H1 (cell line): Measurements from ENCODE around the gene LHFPL3. TPM values are rescaled to one million over a fixed set of nuclear protein-coding genes. Genes with fewer than 3 reads are reported as not detected.

Source experiments
- CTCF ChIA-PET: fragments of 300-600 bp; sonication (Branson Sonifier 250); formaldehyde crosslinking; loops from one replicate; lab custom pipeline; 2021; ENCODE audit not compliant: partially characterized antibody; lab: Charles Lee
- POLR2A ChIA-PET: fragments of 300-600 bp; sonication (Branson Sonifier 250); formaldehyde crosslinking; loops from one replicate; lab custom pipeline; 2021; ENCODE audit warnings: inconsistent platforms; ENCODE audit not compliant: partially characterized antibody; lab: Charles Lee
- DNase-seq, 2 experiments: peaks; one replicate each; pipeline versions ENCODE4 v3.0.0 to v3.0.0-alpha.2; 2010 to 2022; ENCODE audit warnings: low spot score in 2 of 2, low read depth in 1 of 2, mixed read lengths in 1 of 2
- FAIRE-seq: peaks from 2 replicates; lab custom pipeline; 2011; peaks lifted over from hg19 to GRCh38; lab: Jason Lieb, UNC
- H2AFZ ChIP-seq: 2 replicates; pipeline ENCODE4 v1.8.1; 2012; ENCODE audit warnings: low read length, inconsistent platforms
- H2AK5ac ChIP-seq: 2 replicates; pipeline ENCODE4 v1.6.1; 2013; ENCODE audit warnings: low read depth, low read length
- H2BK120ac ChIP-seq: replicated peaks from 2 replicates; pipeline ENCODE3; 2013; ENCODE audit warnings: low read depth, low read length, inconsistent platforms
- H2BK12ac ChIP-seq: 2 replicates; pipeline ENCODE4 v1.6.1; 2013; ENCODE audit warnings: low read depth, low read length
- H2BK15ac ChIP-seq: 2 replicates; pipeline ENCODE4 v1.6.1; 2013; ENCODE audit warnings: low read length
- H2BK20ac ChIP-seq: 2 replicates; pipeline ENCODE4 v1.6.1; 2013; ENCODE audit warnings: low read length
- H2BK5ac ChIP-seq: 2 replicates; pipeline ENCODE4 v1.6.1; 2013; ENCODE audit warnings: low read depth, low read length
- H3K14ac ChIP-seq: 2 replicates; pipeline ENCODE4 v1.6.1; 2013; ENCODE audit warnings: inconsistent platforms; ENCODE audit not compliant: insufficient read length
- H3K18ac ChIP-seq: 2 replicates; pipeline ENCODE4 v1.6.1; 2013; ENCODE audit warnings: low read length; ENCODE audit errors: extremely low read depth
- H3K23ac ChIP-seq: 2 replicates; pipeline ENCODE4 v1.6.1; 2013; ENCODE audit warnings: inconsistent platforms; ENCODE audit not compliant: insufficient read length
- H3K23me2 ChIP-seq: 2 replicates; pipeline ENCODE4 v1.6.1; 2013; ENCODE audit warnings: low read depth, low read length
- H3K27ac ChIP-seq: 2 replicates; pipeline ENCODE4 v1.6.1; 2011; ENCODE audit warnings: low read depth, low read length, inconsistent platforms
- H3K27me3 ChIP-seq, 4 experiments: replicated peaks in 1 of 4; 1 replicate in 1 of 4; 2 replicates in 3 of 4; pipeline versions ENCODE4 v1.6.1 to v1.8.1; 2011 to 2013; ENCODE audit warnings: low read length in 3 of 4, mild to moderate bottlenecking in 3 of 4, inconsistent platforms in 2 of 4, mixed read lengths in 2 of 4, moderate library complexity in 1 of 4; ENCODE audit not compliant: control insufficient read depth in 3 of 4, insufficient read depth in 3 of 4; ENCODE audit errors: extremely low read depth in 1 of 4
- H3K36me3 ChIP-seq, 4 experiments: 2 replicates each; pipeline versions ENCODE4 v1.6.1 to v1.8.1; 2011 to 2013; ENCODE audit warnings: mild to moderate bottlenecking in 4 of 4, low read length in 3 of 4, moderate library complexity in 2 of 4, control low read depth in 1 of 4, inconsistent platforms in 1 of 4; ENCODE audit not compliant: insufficient read depth in 4 of 4, control insufficient read depth in 2 of 4
- H3K4ac ChIP-seq: replicated peaks from 2 replicates; pipeline ENCODE3; 2013; ENCODE audit warnings: low read length, low read depth, mixed read lengths, inconsistent platforms; ENCODE audit not compliant: insufficient read length
- H3K4me1 ChIP-seq, 4 experiments: replicated peaks in 1 of 4; 1 replicate in 1 of 4; 2 replicates in 3 of 4; pipeline versions ENCODE4 v1.6.1 to v1.8.1; 2011 to 2013; ENCODE audit warnings: low read length in 3 of 4, inconsistent platforms in 2 of 4, mixed read lengths in 1 of 4; ENCODE audit not compliant: insufficient read depth in 4 of 4, control insufficient read depth in 3 of 4
- H3K4me2 ChIP-seq, 2 experiments: 2 replicates each; pipeline versions ENCODE4 v1.6.1 to v1.8.1; 2011 to 2013; ENCODE audit warnings: low read depth in 2 of 2, low read length in 2 of 2, control low read depth in 1 of 2, inconsistent platforms in 1 of 2, mild to moderate bottlenecking in 1 of 2; ENCODE audit not compliant: insufficient read depth in 1 of 2
- H3K4me3 ChIP-seq, 4 experiments: fragments of 200-600, 300-600 bp in 1 of 4; sonication (generic), shearing (Covaris generic), sonication (Bioruptor Twin) in 1 of 4; 2 replicates each; pipeline versions ENCODE4 v1.5.1 to v1.8.1; 2011 to 2016; ENCODE audit warnings: low read length in 4 of 4, low read depth in 3 of 4, control low read depth in 2 of 4, inconsistent platforms in 2 of 4, mild to moderate bottlenecking in 2 of 4, mixed read lengths in 1 of 4, moderate library complexity in 1 of 4; ENCODE audit not compliant: insufficient read depth in 2 of 4; ENCODE audit errors: extremely low read depth in 1 of 4
- H3K56ac ChIP-seq: replicated peaks from 2 replicates; pipeline ENCODE3; 2013; ENCODE audit warnings: low read depth, mild to moderate bottlenecking, mixed read lengths, low read length, inconsistent platforms; ENCODE audit not compliant: insufficient read length
- H3K79me1 ChIP-seq: 2 replicates; pipeline ENCODE4 v1.6.1; 2013; ENCODE audit warnings: low read depth, low read length, control low read depth
- H3K79me2 ChIP-seq, 2 experiments: 2 replicates each; pipeline versions ENCODE4 v1.6.1 to v1.8.1; 2012 to 2013; ENCODE audit warnings: low read length in 2 of 2, mild to moderate bottlenecking in 2 of 2, inconsistent platforms in 1 of 2; ENCODE audit not compliant: insufficient read depth in 2 of 2, control insufficient read depth in 1 of 2
- H3K9ac ChIP-seq, 4 experiments: replicated peaks in 1 of 4; 1 replicate in 1 of 4; 2 replicates in 3 of 4; pipeline versions ENCODE4 v1.6.1 to v1.8.1; 2011 to 2013; ENCODE audit warnings: low read depth in 3 of 4, low read length in 3 of 4, control low read depth in 2 of 4, mild to moderate bottlenecking in 2 of 4, moderate library complexity in 2 of 4, inconsistent platforms in 1 of 4; ENCODE audit errors: extremely low read depth in 1 of 4
- H3K9me3 ChIP-seq, 2 experiments: 2 replicates each; pipeline versions ENCODE4 v1.6.1 to v1.8.1; 2012 to 2013; ENCODE audit warnings: mild to moderate bottlenecking in 2 of 2, moderate library complexity in 2 of 2, control low read depth in 1 of 2, inconsistent platforms in 1 of 2, low read depth in 1 of 2, low read length in 1 of 2, mixed read lengths in 1 of 2; ENCODE audit not compliant: insufficient read depth in 2 of 2
- H4K20me1 ChIP-seq, 2 experiments: replicated peaks in 1 of 2; 2 replicates each; pipeline versions ENCODE3 to v1.8.1; 2011 to 2013; ENCODE audit warnings: inconsistent platforms in 2 of 2, low read length in 2 of 2, mild to moderate bottlenecking in 1 of 2; ENCODE audit not compliant: insufficient read depth in 2 of 2, control insufficient read depth in 1 of 2
- H4K5ac ChIP-seq: 2 replicates; pipeline ENCODE4 v1.6.1; 2013; ENCODE audit warnings: low read length, low read depth, mixed read lengths, inconsistent platforms; ENCODE audit not compliant: insufficient read length
- H4K8ac ChIP-seq: 2 replicates; pipeline ENCODE4 v1.8.0; 2013; ENCODE audit warnings: mild to moderate bottlenecking, moderate library complexity, low read length, inconsistent platforms; ENCODE audit not compliant: insufficient read depth; ENCODE audit errors: extremely low read depth
- H4K91ac ChIP-seq: replicated peaks from 2 replicates; pipeline ENCODE3; 2013; ENCODE audit warnings: low read length, mixed read lengths, inconsistent platforms; ENCODE audit not compliant: insufficient read length
- ASH2L ChIP-seq: fragments of 200-600, 300-600 bp; sonication (generic); IDR thresholded peaks from one replicate; pipeline ENCODE4 v1.7.1; 2017; ENCODE audit warnings: low read length
- BACH1 ChIP-seq: IDR thresholded peaks from 2 replicates; pipeline ENCODE4 v1.6.1; 2012; ENCODE audit warnings: low read length, improper control_type of control experiment
- BCL11A ChIP-seq, 2 experiments: IDR thresholded peaks; one replicate each; pipeline ENCODE4 v1.6.1; 2011; ENCODE audit warnings: low read depth in 2 of 2, low read length in 2 of 2, mild to moderate bottlenecking in 2 of 2
- CEBPB ChIP-seq: IDR thresholded peaks from 2 replicates; pipeline ENCODE4 v1.6.1; 2012; ENCODE audit warnings: low read depth, low read length
- EP300 ChIP-seq, 2 experiments: IDR thresholded peaks; 1 replicate in 1 of 2; 2 replicates in 1 of 2; pipeline ENCODE4 v1.6.1; 2011 to 2012; ENCODE audit warnings: low read depth in 2 of 2, low read length in 2 of 2, mild to moderate bottlenecking in 2 of 2, borderline replicate concordance in 1 of 2, inconsistent platforms in 1 of 2, moderate library complexity in 1 of 2
- MAX ChIP-seq: IDR thresholded peaks from 2 replicates; pipeline ENCODE4 v1.6.1; 2012; ENCODE audit warnings: inconsistent platforms
- POLR2AphosphoS5 ChIP-seq: IDR thresholded peaks from 2 replicates; pipeline ENCODE4 v1.6.1; 2011; ENCODE audit warnings: low read depth, low read length
- SIN3A ChIP-seq, 2 experiments: IDR thresholded peaks in 1 of 2; conservative IDR thresholded peaks in 1 of 2; 2 replicates each; pipeline ENCODE4 v1.6.1; 2011 to 2012; ENCODE audit warnings: low read length in 2 of 2, improper control_type of control experiment in 1 of 2, low read depth in 1 of 2, mild to moderate bottlenecking in 1 of 2
- SP2 ChIP-seq: IDR thresholded peaks from 2 replicates; pipeline ENCODE4 v1.6.1; 2012; ENCODE audit warnings: mild to moderate bottlenecking, low read length, inconsistent platforms
- SP4 ChIP-seq: IDR thresholded peaks from 2 replicates; pipeline ENCODE4 v1.6.1; 2012; ENCODE audit warnings: low read length, inconsistent platforms
- TBP ChIP-seq: IDR thresholded peaks from 2 replicates; pipeline ENCODE4 v1.6.1; 2011; ENCODE audit warnings: low read depth, low read length, improper control_type of control experiment
- TCF12 ChIP-seq: IDR thresholded peaks from 2 replicates; pipeline ENCODE4 v1.6.1; 2011; ENCODE audit warnings: low read depth, mild to moderate bottlenecking, low read length
- TEAD4 ChIP-seq: IDR thresholded peaks from 2 replicates; pipeline ENCODE4 v1.6.1; 2012; ENCODE audit warnings: low read depth, low read length, inconsistent platforms, mixed read lengths
- WGBS, 2 experiments: shearing (Covaris generic) in 1 of 2; methylation state at CpG; one replicate each; pipeline versions ENCODE4 v1.1.6 to v1.1.7; 2013 to 2015; ENCODE audit warnings: low lambda C conversion rate in 2 of 2, mixed read lengths in 2 of 2, inconsistent platforms in 1 of 2, low coverage in 1 of 2, missing lambda C conversion rate in 1 of 2; ENCODE audit not compliant: insufficient replicate concordance in 2 of 2, insufficient coverage in 1 of 2, insufficient read length in 1 of 2; ENCODE audit errors: extremely low coverage in 1 of 2, missing lambda C conversion rate in 1 of 2; 5-methylcytosine and 5-hydroxymethylcytosine counted together
- polyA plus RNA-seq, 7 experiments: library from polyadenylated mRNA; depleted of rRNA in 3 of 7; stranded (reverse) in 5 of 7; unstranded in 2 of 7; fragments of >200 nt in 5 of 7; fragments of 200-250 nt in 2 of 7; gene quantifications; 1 replicate in 5 of 7; 2 replicates in 1 of 7; 4 replicates in 1 of 7; pipeline versions ENCODE4 v1.2.1 to v1.2.3, GENCODE V29; 2011 to 2013; ENCODE audit warnings: missing spikeins in 2 of 7, mixed read lengths in 2 of 7
- total RNA-seq: library from RNA; stranded (reverse); fragmentation: NEBNext Ultra II Directional; extraction: Animal tissue kit (Norgen Biotek cat#: 25700); gene quantifications from 2 replicates; pipeline ENCODE4 v1.2.1, GENCODE V29; 2021
- TF ChIP-seq, protein P1 (sequence below): IDR thresholded peaks from 2 replicates; pipeline ENCODE4 v1.6.1; 2012; ENCODE audit warnings: inconsistent platforms

LHFPL3 gene
- total and polyA plus RNA-seq, 2 of the 8 experiments (the other 6 are each of a cell fraction or from before 2014, with no cell fraction given) = 0.24 to 0.50 TPM

- no peak overlapping the region for H4K5ac ChIP-seq
- no peaks in the 10 kb centered on the region for H4K20me1 ChIP-seq
- H2BK5ac ChIP-seq = no peak overlapping the region
- no peak overlapping the region for H2AK5ac ChIP-seq
- no peak overlapping the region for H2BK15ac ChIP-seq
- H3K23me2 ChIP-seq = no peaks in the 10 kb centered on the region
- no peaks in the 10 kb centered on the region for H3K4me1 ChIP-seq
- no peak overlapping the region for H3K14ac ChIP-seq
- H4K8ac ChIP-seq = no peak overlapping the region
- DNase-seq = no peak
- H3K9ac ChIP-seq = no peak overlapping the region
- H3K36me3 ChIP-seq = no peaks in the 10 kb centered on the region
- no peak overlapping the region for H3K4me2 ChIP-seq
- ChIA-PET CTCF (no interaction called here), POLR2A (no interaction called here)
- no peak overlapping the region for H3K27ac ChIP-seq
- H3K27me3 ChIP-seq = no peaks in the 10 kb centered on the region
- H4K91ac ChIP-seq = no peak overlapping the region
- no peak overlapping the region for H3K4ac ChIP-seq
- 73% methylated on average over 5 of the region's 5 CpGs; no CpG with 5 or more reads in 1 of the 2 experiments for WGBS, 2 experiments
- no peak overlapping the region for H2BK12ac ChIP-seq
- peaks cover 5 to 17% of the 10 kb centered on the region in 2 experiments; a peak in 2 of 4 replicates for H3K9me3 ChIP-seq
- H3K18ac ChIP-seq = no peak overlapping the region
- no peaks in the 10 kb centered on the region for H3K79me1 ChIP-seq
- no peaks in the 10 kb centered on the region for H3K79me2 ChIP-seq
- no peak overlapping the region for H3K4me3 ChIP-seq
- H2AFZ ChIP-seq = no peak overlapping the region
- H2BK20ac ChIP-seq = no peak overlapping the region
- H3K56ac ChIP-seq = no peak overlapping the region
- FAIRE-seq = no peak
- H2BK120ac ChIP-seq = no peak overlapping the region
- H3K23ac ChIP-seq = no peak overlapping the region
- TF ChIP-seq POLR2AphosphoS5 (no peak), TCF12 (no peak), TEAD4 (no peak), SP2 (no peak), MAX (no peak), SP4 (no peak), TBP (no peak), SIN3A (conservative IDR thresholded peaks at IDR 0.05 in 1 of 2, IDR thresholded peaks at IDR 0.05 in 1 of 2; ENCODE audit: low read depth in 1 of 2, low read length in 2 of 2) (no peak), BACH1 (no peak), BCL11A (IDR thresholded peaks at IDR 0.05; ENCODE audit: low read depth in 2 of 2, low read length in 2 of 2) (no peak), CEBPB (no peak), ASH2L (no peak), EP300 (IDR thresholded peaks at IDR 0.05; ENCODE audit: borderline replicate concordance in 1 of 2, low read depth in 2 of 2, low read length in 2 of 2) (no peak)
- TF ChIP-seq, protein P1, sequence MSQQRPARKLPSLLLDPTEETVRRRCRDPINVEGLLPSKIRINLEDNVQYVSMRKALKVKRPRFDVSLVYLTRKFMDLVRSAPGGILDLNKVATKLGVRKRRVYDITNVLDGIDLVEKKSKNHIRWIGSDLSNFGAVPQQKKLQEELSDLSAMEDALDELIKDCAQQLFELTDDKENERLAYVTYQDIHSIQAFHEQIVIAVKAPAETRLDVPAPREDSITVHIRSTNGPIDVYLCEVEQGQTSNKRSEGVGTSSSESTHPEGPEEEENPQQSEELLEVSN = no peak
Observed at GRCh38 chr7:104677587-104677986, 349.2 kb downstream of the LHFPL3 start.
